DLD1 (cell line): ENCODE results near the gene TSEN54.

Experiments
- in situ Hi-C: cut with HindIII; loops from 2 replicates; pipeline ENCODE4 v1.10.0; 2017; ENCODE audit warnings: low sequenced_read_pairs

Gene TSEN54

DNA sequence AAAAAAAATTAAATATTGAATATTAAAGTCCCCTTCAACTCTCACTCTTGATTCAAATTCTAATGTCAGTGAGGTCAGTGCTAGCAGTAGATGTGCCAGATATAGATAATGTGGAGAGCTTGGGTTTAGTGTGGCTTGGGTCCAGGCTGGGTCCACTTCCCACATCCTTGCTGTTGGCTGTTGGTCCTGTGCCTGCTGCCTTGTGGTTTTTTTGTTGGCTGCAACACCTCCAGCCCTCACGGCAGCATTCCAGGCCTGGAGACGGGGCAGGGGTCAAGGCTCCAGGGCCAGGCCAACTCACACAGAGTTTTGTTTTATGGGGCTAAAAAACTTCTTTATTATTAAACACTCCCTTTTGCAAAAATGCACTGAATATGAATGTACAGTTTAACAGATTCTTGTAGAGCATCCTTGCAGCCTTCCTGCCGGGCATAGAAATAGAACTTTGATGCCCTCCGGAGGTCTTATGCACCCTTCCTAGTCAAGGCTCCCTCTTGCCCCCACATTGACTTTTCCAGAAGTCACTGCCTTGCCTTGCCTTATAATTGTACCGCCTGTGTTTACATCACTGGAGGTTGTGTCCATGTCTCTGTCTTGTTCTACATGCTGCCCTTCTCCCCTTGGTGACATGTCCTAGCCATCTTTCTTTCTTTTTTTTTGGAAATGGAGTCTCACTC lies 45.7 kb downstream of the TSEN54 start:
- in situ Hi-C loops: no loop called here

DNA sequence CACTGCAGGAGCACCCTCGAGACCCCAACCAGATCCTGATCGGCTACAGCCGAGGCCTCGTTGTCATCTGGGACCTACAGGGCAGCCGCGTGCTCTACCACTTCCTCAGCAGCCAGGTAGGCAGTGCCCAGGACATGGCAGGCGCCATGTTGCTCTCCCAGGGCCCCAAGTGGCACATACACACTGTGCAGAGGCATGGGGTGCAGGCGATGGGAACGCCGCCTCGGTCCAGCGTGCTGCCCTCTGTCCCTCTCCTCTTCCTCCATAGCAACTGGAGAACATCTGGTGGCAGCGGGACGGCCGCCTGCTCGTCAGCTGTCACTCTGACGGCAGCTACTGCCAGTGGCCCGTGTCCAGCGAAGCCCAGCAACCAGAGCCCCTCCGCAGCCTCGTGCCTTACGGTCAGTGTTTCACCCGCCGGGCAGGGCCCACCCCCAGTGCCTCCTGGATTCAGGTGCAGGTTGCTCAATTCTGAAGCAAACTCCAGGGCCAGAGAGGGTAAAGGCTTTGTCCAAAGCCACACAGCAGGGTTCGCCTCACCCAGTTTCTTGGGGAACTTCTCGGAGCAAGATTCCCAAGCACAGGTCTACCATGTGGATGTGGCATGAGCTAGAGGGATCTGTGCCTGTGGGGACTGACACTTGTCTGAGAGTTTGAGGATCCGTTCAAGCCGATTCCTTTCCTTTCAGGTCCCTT lies 46.9 kb downstream of the TSEN54 start:
- in situ Hi-C loops: no loop called here

DNA sequence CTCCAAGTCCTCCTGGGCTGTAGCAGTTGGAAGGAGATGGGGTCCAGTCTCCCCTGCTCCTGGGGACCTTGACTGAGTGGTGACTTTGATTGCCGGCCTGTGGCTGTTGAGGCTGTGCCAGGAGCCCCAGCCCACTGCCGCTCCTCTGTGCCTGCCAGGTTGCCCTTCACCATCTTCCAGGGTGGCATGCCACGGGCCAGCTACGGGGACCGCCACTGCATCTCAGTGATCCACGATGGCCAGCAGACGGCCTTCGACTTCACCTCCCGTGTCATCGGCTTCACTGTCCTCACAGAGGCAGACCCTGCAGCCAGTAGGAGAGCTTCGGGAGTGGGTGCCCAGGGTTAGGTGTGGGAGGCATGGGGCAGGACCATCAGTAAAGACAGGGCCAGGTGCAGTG lies 47.9 kb downstream of the TSEN54 start:
- in situ Hi-C loops: no loop called here

DNA sequence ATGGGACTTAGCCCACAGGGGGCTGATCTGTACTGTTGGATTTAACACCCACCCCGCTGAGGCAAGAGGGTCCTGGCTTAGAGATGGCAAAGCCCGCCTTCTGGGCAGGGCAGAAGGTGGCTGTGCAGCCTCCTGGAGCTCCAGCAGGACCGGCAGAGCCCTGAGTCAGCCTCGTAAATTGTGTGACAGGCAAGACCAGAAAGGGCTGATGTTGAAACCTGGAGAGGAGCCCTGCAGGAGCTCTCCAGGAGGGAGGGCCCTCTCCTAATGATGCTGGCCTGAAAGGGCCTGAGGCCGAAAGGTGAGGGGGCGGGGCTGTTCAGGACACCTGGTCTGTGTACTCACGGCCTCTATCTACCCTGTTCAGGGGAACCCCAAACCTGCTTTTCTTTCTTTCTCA lies 48.7 kb downstream of the TSEN54 start:
- in situ Hi-C loops: no loop called here

DNA sequence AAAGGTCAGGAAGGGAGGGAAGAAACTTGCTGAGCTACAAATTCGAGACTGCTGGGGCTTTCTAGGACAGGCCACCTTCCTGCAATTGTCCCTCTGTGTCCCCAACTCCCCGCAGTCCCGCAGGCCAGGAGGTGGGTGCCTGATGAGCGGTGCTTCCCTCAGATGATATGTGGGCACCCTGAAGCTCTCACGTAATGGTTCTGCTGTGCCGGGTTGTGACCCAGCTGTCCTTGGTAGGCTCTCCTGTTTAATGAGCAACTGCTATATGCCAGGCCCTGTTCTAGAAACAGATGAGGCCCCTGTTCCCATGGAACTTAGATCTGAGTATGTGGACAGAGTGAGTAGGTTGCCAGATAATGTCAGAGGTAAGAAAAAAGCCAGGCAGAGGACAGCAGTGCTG lies 49.3 kb downstream of the TSEN54 start:
- in situ Hi-C loops: no loop called here

DNA sequence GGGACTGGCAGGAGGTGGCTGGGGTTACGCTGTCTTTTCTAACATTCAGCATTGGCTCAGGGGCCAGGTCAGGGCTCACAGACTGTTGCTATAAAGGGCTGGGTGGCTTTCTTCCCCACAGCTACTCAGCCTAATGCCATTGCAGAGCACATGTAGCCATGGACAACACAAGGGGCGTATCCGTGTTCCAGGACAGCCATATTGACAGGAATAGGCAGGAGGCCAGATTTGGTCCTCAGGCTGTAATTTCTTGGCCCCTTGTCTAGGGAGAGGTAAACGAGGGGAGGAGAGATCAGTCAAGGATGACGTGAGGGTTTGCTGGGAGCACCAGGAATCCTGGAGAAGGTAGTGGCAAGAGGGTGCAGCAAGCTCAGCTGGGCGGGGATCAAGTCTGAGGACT lies 50.1 kb downstream of the TSEN54 start:
- in situ Hi-C loops: no loop called here

DNA sequence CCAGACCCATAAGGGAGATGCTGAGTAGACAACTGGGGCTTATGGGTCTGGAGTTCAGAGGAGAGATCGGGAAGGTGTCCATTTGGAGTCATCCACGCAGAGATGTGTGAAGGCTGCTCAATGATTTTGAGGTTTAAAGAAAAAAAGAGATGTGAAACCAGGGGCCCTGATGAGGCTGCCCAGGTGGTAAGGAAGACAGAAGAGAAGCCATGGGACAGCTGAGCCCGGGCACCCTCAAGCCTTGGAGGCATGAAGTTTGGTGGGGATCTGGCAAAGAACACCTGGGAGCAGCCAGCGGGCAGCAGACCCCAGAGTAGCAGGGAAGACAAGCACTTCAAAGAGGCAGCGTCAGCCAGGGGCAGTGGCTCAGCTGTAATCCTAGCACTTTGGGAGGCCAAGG lies 50.5 kb downstream of the TSEN54 start:
- in situ Hi-C loops: no loop called here

DNA sequence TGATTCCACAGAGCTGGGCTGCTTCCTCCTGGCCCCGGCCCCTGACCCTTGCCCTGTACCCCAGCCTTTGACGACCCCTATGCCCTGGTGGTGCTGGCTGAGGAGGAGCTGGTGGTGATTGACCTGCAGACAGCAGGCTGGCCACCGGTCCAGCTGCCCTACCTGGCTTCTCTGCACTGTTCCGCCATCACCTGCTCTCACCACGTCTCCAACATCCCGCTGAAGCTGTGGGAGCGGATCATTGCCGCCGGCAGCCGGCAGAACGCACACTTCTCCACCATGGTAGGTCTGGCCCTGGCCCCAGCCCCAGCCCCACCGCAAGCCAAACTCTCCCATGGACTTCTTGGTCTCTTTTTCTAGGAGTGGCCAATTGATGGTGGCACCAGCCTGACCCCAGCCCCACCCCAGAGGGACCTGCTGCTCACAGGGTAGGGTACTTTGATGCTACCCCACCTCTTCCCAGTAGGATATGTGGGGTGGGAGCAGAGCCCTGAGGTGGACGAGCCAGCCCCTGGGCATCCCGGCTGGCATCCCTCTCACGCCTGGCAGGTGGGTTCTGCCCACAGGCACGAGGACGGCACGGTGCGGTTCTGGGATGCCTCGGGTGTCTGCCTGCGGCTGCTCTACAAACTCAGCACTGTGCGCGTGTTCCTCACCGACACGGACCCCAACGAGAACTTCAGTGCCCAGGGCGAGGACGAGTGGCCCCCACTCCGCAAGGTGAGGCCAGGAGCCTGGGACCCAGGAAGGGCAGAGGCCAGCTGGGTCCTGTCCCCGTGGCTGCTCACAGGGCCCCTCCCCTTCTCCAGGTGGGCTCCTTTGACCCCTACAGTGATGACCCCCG lies 52.3 kb downstream of the TSEN54 start:
- in situ Hi-C loops: no loop called here

DNA sequence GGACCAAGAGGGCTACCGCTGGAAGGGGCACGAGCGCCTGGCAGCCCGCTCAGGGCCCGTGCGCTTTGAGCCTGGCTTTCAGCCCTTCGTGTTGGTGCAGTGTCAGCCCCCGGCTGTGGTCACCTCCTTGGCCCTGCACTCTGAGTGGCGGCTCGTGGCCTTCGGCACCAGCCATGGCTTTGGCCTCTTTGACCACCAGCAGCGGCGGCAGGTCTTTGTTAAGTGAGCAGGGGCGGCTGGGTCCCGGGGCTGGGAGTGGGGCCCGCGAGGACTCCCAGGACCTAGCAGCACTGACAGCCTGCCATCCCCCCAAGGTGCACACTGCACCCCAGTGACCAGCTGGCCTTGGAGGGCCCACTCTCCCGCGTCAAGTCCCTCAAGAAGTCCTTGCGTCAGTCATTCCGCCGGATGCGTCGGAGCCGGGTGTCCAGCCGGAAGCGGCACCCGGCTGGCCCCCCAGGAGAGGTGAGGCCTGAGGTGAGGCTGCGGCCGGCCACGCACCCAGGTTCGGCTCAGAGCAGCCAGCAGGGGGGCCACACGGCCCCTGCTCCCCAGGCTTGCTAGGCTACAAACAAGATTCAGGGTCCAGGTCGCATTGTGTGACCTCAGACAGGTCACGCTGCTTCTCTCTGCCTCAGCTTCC lies 53.8 kb downstream of the TSEN54 start:
- in situ Hi-C loops: no loop called here

DNA sequence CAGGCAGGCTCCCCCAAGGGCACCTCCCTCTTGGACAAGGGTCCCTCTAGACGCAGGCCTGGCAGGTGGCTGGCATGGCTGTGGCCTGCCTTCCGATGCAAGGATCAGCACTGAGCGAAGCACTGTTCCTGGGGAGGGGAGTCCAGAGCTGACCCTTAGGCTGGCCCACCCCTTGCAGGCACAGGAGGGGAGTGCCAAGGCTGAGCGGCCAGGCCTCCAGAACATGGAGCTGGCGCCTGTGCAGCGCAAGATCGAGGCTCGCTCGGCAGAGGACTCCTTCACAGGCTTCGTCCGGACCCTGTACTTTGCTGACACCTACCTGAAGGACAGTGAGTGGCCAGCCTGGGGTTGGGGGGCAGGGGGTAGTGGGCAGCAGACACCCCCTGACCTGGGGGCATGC lies 54.4 kb downstream of the TSEN54 start:
- in situ Hi-C loops: no loop called here

DNA sequence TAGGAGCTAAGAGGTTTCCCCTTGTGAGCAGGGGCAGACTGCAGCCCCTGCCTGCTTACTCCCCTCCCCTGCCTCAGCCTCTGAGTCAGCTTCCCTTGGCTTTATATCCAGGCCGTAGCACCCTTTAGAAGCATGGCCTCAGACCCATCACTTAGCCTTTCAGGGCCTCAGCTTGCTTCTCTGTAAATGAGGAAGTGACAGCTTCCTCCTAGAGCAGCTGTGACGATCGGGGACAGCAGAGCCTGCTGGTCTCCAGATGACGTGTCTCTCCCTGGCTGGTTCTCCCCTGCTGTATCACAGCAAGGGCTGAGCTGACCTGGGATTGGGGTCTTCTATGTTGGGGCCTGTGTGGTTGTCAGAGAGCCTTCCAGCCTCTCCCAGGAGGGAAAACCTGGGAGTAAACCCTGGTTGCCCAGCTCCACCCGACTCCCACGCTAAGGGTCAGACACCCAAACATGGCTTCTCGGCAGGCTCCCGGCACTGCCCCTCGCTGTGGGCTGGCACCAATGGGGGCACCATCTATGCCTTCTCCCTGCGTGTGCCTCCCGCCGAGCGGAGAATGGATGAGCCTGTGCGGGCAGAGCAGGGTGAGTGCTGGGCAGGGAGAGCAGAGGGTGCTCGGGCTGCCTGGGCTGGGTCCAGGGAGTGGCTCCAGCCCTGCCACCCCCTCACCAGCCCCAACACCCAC lies 55.0 kb downstream of the TSEN54 start:
- in situ Hi-C loops: no loop called here

DNA sequence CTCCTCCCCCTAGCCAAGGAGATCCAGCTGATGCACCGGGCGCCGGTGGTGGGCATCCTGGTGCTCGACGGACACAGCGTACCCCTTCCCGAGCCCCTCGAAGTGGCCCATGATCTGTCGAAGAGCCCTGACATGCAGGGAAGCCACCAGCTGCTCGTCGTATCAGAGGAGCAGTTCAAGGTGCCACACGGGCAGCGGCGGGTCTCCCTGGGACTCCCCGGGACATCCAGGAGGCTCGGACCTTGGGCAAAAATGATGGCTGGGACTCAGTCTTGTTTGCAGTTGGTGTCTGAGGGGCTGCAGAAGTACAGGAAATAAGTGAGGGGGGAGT lies 55.5 kb downstream of the TSEN54 start:
- in situ Hi-C loops: no loop called here

DNA sequence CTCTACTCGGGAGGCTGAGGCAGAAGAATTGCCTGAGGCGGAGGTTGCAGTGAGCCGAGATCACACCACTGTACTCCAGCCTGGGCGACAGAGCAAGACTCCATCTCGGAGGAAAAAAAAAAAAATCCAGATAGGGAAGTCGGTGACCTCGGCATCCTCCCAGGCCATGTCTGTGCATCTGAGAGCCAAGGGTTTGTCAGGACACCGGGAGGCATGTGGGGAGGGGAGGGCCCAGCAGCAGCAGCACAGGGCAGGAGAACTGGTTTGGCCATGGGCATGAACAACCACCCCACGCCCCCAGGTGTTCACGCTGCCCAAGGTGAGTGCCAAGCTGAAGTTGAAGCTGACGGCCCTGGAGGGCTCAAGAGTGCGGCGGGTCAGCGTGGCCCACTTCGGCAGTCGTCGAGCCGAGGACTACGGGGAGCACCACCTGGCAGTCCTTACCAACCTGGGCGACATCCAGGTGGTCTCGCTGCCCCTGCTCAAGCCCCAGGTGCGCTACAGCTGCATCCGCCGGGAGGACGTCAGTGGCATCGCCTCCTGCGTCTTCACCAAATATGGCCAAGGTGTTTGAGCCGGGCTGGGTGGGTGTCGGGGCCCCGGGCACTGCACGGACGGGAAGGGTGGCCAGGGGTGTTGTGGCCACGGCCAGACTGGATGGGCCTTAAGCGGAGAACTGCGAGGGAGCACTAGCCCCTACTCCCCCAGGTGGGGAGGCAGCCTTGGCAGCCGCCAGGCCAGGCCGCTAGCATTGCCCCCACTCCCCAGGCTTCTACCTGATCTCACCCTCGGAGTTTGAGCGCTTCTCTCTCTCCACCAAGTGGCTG lies 56.6 kb downstream of the TSEN54 start:
- in situ Hi-C loops: no loop called here

DNA sequence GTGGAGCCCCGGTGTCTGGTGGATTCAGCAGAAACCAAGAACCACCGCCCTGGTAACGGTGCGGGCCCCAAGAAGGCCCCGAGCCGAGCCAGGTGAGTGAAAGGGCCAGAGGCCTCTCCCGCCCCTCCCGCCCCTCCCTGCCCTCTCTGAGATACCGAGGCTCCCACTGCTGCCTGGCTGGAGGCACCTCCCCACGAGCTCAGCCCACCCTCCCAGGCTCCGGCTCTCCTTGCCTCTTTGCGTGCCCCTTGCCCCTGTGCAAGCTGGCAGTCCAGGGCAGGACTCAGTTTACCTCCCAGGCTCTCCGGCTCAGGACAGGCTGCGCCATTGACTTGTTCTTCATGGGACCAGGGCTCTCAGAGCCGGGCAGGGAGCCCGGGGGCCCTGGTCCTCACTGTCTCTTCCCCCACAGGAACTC lies 57.2 kb downstream of the TSEN54 start:
- in situ Hi-C loops: no loop called here

DNA sequence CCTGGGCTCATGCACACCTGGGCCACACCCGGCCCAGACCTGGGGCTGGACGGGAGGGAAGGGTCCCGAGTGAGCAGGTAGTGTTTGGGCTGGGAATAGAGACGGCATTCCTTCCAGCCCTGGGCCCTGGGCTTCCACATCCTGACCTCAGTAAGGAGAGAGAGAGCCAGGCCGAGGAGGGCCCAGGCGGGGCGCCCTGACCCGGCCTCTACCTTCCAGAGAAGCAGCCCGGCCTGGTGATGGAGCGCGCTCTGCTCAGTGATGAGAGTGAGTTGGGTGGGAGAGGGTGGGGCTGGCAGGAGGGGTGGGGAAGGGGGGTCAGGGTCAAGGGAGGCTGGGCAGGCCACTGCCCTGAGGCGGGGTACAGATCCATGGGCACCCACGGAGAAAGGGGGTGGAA lies 57.7 kb downstream of the TSEN54 start:
- in situ Hi-C loops: no loop called here
